BLaER1 treated with 17β-estradiol and CSF1 and Interleukin-3, amounts not matched to agents 10 nM and 100 nM (cell line): ENCODE data around the gene VPS33B.

Experiments
- H3K27ac ChIP-seq, 11 experiments: shearing (Covaris generic); formaldehyde crosslinking; 2 replicates each; pipeline ENCODE4 v1.8.1; 2022
- H3K27me3 ChIP-seq, 11 experiments: shearing (Covaris generic); formaldehyde crosslinking; 2 replicates each; pipeline ENCODE4 v1.8.1; 2022
- H3K36me3 ChIP-seq, 11 experiments: shearing (Covaris generic); formaldehyde crosslinking; 2 replicates each; pipeline ENCODE4 v1.8.1; 2022
- H3K4me1 ChIP-seq, 10 experiments: shearing (Covaris generic); formaldehyde crosslinking; 2 replicates each; pipeline ENCODE4 v1.8.1; 2022
- H3K4me2 ChIP-seq, 11 experiments: shearing (Covaris generic); formaldehyde crosslinking; 2 replicates each; pipeline ENCODE4 v1.8.1; 2022
- H3K4me3 ChIP-seq, 10 experiments: shearing (Covaris generic); formaldehyde crosslinking; 2 replicates each; pipeline ENCODE4 v1.8.1; 2022
- H3K9ac ChIP-seq, 11 experiments: shearing (Covaris generic); formaldehyde crosslinking; 2 replicates each; pipeline ENCODE4 v1.8.1; 2022
- H3K9me3 ChIP-seq, 11 experiments: shearing (Covaris generic); formaldehyde crosslinking; replicated peaks in 1 of 11; 2 replicates each; pipeline ENCODE4 v1.8.1; 2022
- H4K20me1 ChIP-seq, 11 experiments: shearing (Covaris generic); formaldehyde crosslinking; 2 replicates each; pipeline ENCODE4 v1.8.1; 2022
- Cebpa-rat ChIP-seq, 11 experiments: shearing (Covaris generic); IDR thresholded peaks; 2 replicates each; pipeline ENCODE4 v1.8.1; 2022

VPS33B gene

DNA sequence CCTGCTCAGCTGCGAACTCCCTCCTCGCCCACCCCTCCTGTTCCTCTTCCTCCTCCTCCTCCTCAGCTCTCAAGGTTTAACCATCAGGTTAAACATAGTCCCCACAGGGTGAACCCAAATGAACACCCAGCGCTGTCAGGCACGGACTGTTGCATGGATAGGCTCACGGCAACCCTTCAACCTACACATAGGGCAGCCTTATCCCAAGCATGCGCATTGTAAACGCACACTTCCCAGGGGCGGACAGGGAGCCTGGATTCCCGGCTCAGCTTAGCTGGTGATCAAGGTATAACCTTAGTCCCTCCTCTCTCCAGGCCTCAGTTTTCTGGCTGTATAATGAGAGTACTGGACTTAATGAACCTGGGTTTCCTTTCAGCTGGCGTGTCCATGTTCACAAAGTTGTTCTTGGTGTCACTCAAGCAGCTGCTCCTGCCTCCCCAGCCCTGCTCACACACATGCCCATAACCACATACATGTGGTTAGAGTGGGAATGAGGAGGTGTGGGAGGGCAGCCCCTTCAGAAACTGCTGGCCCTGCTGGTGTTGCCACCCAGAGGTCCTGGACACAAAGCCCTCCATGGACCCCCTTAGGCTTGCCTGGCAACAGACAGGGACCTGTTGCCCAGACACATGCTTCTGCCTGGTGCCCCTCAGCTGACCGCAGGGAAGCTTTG is 20.9 kb upstream of the VPS33B start:
- no peak for TF ChIP-seq Cebpa-rat (IDR thresholded peaks at IDR 0.05)
- no peaks in the 10 kb centered on the region for H3K27me3 ChIP-seq
- peak overlapping the region in 2 of 11 experiments; percentile 11 to 25; a peak in 1 of 22 replicates for H3K9ac ChIP-seq
- H3K9me3 ChIP-seq = peaks cover 0 to 12% (median 0%) of the 10 kb centered on the region in 11 experiments; a peak in 5 of 22 replicates
- 0 out of 22 replicates have a peak overlapping the region, but pooled peaks of 1 of the 11 experiments have one; percentile 17 for H3K27ac ChIP-seq
- peak overlapping the region; percentile 21 to 79 (median 63); a peak in 21 of 22 replicates for H3K4me2 ChIP-seq
- no peaks in the 10 kb centered on the region for H4K20me1 ChIP-seq
- H3K4me1 ChIP-seq = peaks cover 21 to 43% (median 37%) of the 10 kb centered on the region in 10 experiments
- H3K36me3 ChIP-seq = no peaks in the 10 kb centered on the region
- no peak overlapping the region for H3K4me3 ChIP-seq

DNA sequence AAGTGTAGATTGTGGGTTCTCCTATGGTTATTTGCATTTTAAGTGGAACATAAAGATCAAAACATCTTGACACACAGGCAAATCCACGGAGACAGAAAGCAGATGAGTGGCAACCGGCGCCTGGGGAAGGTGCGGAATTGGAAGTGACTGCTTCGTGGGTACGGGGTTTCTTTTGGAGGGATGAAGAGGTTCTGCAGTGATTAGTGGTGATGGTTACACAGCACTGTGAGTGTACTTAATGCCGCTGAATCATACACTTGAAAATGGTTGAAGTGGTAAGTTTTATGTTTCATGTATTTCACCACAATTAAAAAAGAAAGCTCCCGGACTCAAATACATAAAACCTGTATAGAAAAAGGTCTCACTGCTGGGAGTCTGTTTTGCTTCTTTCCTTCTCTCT is 18.5 kb upstream of the VPS33B start:
- Histone ChIP-seq H3K27me3 (no peaks in the 10 kb centered on the region), H4K20me1 (no peaks in the 10 kb centered on the region), H3K4me2 (no peak overlapping the region), H3K27ac (no peak overlapping the region), H3K4me1 (peaks cover 16 to 34% (median 29%) of the 10 kb centered on the region in 10 experiments), H3K4me3 (no peak overlapping the region), H3K9me3 (no peaks in the 10 kb centered on the region), H3K36me3 (no peaks in the 10 kb centered on the region), H3K9ac (no peak overlapping the region)
- no peak for TF ChIP-seq Cebpa-rat (IDR thresholded peaks at IDR 0.05)

DNA sequence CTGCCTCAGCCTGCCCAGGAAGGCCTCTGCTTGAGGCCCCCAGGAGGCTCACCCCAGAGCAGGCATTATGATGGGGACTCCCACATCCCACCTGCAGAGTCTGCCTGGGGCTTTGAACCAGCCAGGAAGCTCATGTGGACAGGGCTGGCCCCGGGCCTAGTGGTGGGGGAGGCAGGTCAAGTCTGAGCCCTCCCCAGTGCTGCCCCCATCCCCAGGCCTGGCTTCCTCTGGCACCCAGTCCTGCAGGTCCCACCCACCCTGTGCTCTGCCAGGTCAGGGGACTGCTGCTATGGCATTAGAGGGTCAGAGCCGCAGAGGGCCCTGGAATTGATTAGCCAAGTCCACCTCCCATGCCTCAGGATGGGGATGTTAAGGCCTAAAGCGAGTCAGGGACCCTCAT is 17.6 kb upstream of the VPS33B start:
- H3K27me3 ChIP-seq = no peaks in the 10 kb centered on the region
- H4K20me1 ChIP-seq = no peaks in the 10 kb centered on the region
- H3K9ac ChIP-seq = no peak overlapping the region
- peaks cover 16 to 27% (median 24%) of the 10 kb centered on the region in 10 experiments for H3K4me1 ChIP-seq
- H3K4me2 ChIP-seq = no peak overlapping the region
- TF ChIP-seq Cebpa-rat (IDR thresholded peaks at IDR 0.05) = no peak
- H3K9me3 ChIP-seq = no peaks in the 10 kb centered on the region
- H3K4me3 ChIP-seq = no peak overlapping the region
- no peak overlapping the region for H3K27ac ChIP-seq
- no peaks in the 10 kb centered on the region for H3K36me3 ChIP-seq

DNA sequence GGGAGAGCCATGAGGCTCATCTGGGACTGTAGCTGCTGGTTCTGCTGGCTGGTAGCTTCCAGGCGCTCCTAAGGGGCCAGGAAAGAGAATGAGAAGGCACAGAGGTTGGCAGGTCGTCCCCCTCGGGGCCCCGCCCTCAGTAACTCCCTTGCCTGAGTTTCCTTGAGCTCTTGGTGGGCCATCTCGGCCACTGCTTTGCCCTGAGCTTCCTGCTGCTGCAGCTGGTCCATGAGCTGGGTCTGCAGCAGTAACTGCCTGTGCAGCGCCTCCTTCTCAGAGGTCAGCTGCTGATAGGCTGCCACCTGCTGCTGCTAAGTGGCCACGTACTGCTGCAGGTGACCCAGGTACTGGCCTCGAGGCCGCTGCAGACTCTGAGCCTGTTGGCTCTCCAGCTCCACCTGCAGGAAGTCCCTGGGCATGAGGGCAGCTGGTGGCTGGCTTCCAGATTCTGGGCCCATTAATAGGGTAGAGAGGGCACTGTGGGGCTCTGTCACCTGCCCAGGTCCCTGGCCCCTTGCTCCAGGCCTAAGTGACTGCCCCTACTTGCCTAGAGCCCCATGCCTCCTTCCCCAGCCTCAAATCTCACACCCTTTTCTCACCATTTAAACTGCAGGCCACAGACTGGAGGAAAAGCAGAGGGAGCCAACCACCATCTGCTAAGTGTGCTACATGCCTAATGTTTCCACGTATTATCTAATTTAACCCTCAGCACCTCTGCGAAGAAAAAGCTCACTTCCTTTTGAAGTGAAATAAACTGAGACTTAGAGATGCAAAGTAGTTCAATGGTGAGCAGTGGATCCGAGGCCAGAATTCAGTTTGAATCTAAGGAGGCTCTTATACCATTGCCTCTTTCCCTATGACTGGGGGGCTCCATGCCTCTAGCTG is 10.8 kb upstream of the VPS33B start:
- Histone ChIP-seq H3K4me3 (no peak overlapping the region), H3K4me1 (peaks cover 0 to 20% (median 14%) of the 10 kb centered on the region in 10 experiments; a peak in 14 of 20 replicates), H3K4me2 (peak overlapping the region in 8 of 11 experiments; percentile 26 to 74 (median 58); a peak in 16 of 22 replicates), H3K36me3 (no peaks in the 10 kb centered on the region), H3K9me3 (no peaks in the 10 kb centered on the region), H3K27ac (no peak overlapping the region), H3K9ac (no peak overlapping the region), H3K27me3 (no peaks in the 10 kb centered on the region), H4K20me1 (no peaks in the 10 kb centered on the region)
- TF ChIP-seq Cebpa-rat (IDR thresholded peaks at IDR 0.05) = no peak

DNA sequence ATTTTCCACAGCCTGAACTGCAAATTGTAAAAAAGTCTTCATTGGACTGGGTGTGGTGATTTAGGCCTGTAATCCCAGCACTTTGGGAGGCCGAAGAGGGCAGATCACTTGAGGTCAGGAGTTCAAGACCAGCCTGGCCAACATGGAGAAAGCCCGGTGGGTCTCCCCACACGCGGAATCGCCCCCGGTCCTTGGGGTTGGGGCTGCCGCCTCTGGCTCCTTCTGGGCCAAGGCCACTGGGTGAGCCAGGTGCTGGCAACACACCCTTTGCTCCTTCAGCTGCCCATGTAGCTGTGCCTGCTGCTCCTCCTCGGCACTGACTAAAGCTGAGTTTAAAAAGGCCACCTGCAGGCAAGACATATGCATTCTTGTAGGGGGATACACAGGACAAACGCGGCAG is 9.4 kb upstream of the VPS33B start:
- no peaks in the 10 kb centered on the region for H3K9me3 ChIP-seq
- no peaks in the 10 kb centered on the region for H4K20me1 ChIP-seq
- H3K4me3 ChIP-seq = no peak overlapping the region
- H3K4me2 ChIP-seq = 0 out of 22 replicates have a peak overlapping the region, but pooled peaks of 1 of the 11 experiments have one; percentile 72
- H3K27me3 ChIP-seq = no peaks in the 10 kb centered on the region
- no peak for TF ChIP-seq Cebpa-rat (IDR thresholded peaks at IDR 0.05)
- no peaks in the 10 kb centered on the region for H3K36me3 ChIP-seq
- no peak overlapping the region for H3K27ac ChIP-seq
- H3K9ac ChIP-seq = no peak overlapping the region
- H3K4me1 ChIP-seq = peaks cover 0 to 20% (median 14%) of the 10 kb centered on the region in 10 experiments; a peak in 14 of 20 replicates

DNA sequence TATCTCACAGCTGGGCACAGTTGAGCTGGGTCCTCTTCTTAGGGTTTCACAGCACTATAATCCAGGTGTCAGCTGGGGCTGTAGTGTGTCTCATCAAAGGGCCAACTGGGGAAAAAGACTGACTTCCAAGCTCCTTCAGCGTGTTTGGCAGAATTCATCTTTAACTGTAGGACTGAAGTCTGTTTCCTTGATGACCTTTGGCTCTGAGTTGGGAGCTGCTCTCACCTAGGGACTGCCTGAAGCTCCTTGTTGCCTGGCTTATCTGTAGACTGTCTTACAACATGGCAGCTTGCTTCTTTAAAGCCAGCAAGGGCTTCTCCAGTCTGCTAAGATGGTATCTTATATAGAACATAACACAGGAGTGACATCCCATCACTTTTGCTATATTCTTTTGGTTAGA is 5.3 kb upstream of the VPS33B start:
- H3K9me3 ChIP-seq = no peaks in the 10 kb centered on the region
- TF ChIP-seq Cebpa-rat (IDR thresholded peaks at IDR 0.05) = no peak
- H3K4me3 ChIP-seq = no peak overlapping the region
- H3K4me2 ChIP-seq = no peak overlapping the region
- H4K20me1 ChIP-seq = no peaks in the 10 kb centered on the region
- H3K27ac ChIP-seq = no peak overlapping the region
- no peaks in the 10 kb centered on the region for H3K36me3 ChIP-seq
- no peak overlapping the region for H3K9ac ChIP-seq
- peaks cover 0 to 13% (median 11%) of the 10 kb centered on the region in 10 experiments; a peak in 16 of 20 replicates for H3K4me1 ChIP-seq
- no peaks in the 10 kb centered on the region for H3K27me3 ChIP-seq

DNA sequence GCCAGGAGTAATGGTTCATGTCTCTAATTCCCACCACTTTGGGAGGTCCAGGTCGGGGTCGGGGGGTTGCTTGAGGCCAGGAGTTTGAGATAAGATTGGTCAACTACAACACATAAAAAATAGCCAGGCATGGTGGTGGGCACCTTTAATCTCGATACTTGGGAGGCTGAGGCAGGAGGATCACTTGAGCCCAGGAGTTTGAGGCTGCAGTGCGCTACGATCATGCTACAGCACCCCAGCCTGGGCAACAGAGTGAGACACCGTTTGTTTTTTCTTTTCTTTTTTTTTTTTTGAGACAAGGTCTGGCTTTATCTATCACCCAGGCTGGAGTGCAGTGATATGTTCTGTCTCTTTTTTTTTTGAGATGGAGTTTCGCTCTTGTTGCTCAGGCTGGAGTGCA is 1.3 kb upstream of the VPS33B start:
- Histone ChIP-seq H3K4me2 (0 out of 22 replicates have a peak overlapping the region, but pooled peaks of 1 of the 11 experiments have one; percentile 89), H4K20me1 (peaks cover 0 to 9% (median 0%) of the 10 kb centered on the region in 11 experiments; a peak in 2 of 22 replicates), H3K9me3 (no peaks in the 10 kb centered on the region), H3K27me3 (no peaks in the 10 kb centered on the region), H3K4me3 (no peak overlapping the region), H3K4me1 (peaks cover 22 to 27% (median 24%) of the 10 kb centered on the region in 10 experiments), H3K36me3 (peaks cover 0 to 19% (median 9%) of the 10 kb centered on the region in 11 experiments; a peak in 9 of 22 replicates), H3K9ac (no peak overlapping the region), H3K27ac (no peak overlapping the region)
- no peak for TF ChIP-seq Cebpa-rat (IDR thresholded peaks at IDR 0.05)

DNA sequence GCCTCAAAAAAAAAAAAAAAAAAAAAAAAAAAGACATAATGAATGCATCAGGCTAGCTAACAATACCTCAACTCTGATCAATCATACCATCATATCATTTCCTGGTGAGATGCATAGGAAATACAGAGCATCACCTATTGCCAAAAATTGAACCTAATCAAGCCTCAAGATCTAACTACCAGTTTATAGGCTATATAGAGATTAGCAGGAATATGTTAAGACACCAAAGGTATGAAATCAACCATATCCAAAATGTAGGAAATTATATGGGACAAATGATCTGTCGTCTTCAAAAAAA is 387 bp upstream of the VPS33B start:
- H3K9ac ChIP-seq = peak overlapping the region; percentile 80 to 93 (median 89)
- peak overlapping the region; percentile 67 to 100 (median 94) for H3K4me2 ChIP-seq
- H4K20me1 ChIP-seq = peaks cover 0 to 17% (median 8%) of the 10 kb centered on the region in 11 experiments; a peak in 11 of 22 replicates
- H3K27me3 ChIP-seq = no peaks in the 10 kb centered on the region
- H3K4me1 ChIP-seq = peaks cover 22 to 27% (median 24%) of the 10 kb centered on the region in 10 experiments
- H3K4me3 ChIP-seq = peak overlapping the region; percentile 87 to 99 (median 96)
- H3K27ac ChIP-seq = peak overlapping the region; percentile 73 to 87 (median 81)
- H3K36me3 ChIP-seq = peaks cover 3 to 29% (median 12%) of the 10 kb centered on the region in 11 experiments; a peak in 18 of 22 replicates
- no peak for TF ChIP-seq Cebpa-rat (IDR thresholded peaks at IDR 0.05)
- H3K9me3 ChIP-seq = no peaks in the 10 kb centered on the region

DNA sequence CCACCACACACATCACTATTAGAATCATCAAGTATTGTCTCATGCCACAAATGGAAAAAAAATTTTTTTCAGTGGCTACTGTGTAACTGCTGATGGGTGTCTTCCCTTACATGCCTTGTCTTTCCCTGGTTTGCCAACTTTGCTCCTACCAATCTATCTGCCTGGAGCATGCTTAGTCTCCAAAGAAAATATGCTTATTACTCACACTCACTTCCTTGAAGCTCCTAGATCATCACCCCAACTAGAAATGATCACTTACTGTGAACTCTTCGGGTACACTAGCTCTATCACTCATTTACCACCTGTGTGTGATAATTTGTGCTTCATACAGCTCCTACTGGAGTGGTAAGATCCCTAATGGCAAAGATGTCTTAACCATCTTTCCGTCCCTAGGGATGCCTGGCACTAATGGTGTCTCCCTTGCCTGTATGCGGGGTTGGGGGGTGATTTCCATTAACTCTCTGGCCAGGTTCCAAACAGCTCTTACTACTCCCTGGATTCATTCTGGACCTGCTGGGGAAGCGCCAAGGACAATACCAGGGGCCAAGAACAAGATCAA is 799 bp downstream of the VPS33B start:
- Histone ChIP-seq H3K4me3 (peak overlapping the region; percentile 87 to 99 (median 96)), H3K27ac (peak overlapping the region; percentile 73 to 87 (median 81); a peak in 21 of 22 replicates)

More for the DNA sequence above, 799 bp downstream of the VPS33B start:
- peaks cover 0 to 21% (median 9%) of the 10 kb centered on the region in 11 experiments; a peak in 11 of 22 replicates for H4K20me1 ChIP-seq
- peak overlapping the region; percentile 89 to 100 (median 94) for H3K4me2 ChIP-seq
- peak overlapping the region; percentile 80 to 93 (median 89) for H3K9ac ChIP-seq
- H3K9me3 ChIP-seq = no peaks in the 10 kb centered on the region
- no peaks in the 10 kb centered on the region for H3K27me3 ChIP-seq
- peaks cover 12 to 38% (median 20%) of the 10 kb centered on the region in 11 experiments for H3K36me3 ChIP-seq
- TF ChIP-seq Cebpa-rat (IDR thresholded peaks at IDR 0.05) = no peak
- peaks cover 22 to 27% (median 24%) of the 10 kb centered on the region in 10 experiments for H3K4me1 ChIP-seq
